Measurements from ENCODE around the gene SLC7A8. TPM values are rescaled to one million over a fixed set of nuclear protein-coding genes. Genes with fewer than 3 reads are reported as not detected.
"Not testable (repeated sequence)": the region's sequence is repeated elsewhere in the genome, so short reads cannot be mapped to it uniquely, and the experiment has no call there.

The SLC7A8 gene
- total RNA-seq: 2.2 TPM

DNA sequence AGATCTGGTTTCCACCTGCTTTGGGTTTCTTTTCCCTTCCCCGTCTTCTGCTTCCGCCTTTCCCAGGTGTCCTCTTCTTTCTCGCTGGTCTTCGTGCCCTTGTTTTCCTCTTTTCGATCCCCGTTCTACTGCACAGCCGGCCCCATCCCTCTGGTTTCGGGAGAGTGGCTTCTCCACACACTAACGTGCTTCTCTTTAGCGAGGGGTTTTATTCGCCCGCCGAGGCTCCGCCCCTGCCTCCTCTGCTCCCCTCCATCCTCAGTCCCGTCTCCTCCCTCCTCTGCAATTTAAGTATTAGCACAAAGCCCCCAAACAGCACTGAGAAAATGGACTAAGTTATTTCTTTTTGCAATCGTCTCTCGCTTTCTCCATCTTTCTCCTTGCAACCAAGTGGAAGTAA, at the start of gene SLC7A8:
TSS of gene SLC7A8 (minus strand) at position 182 of the 400 bp plus-strand sequence. CDS start 746 bp downstream, outside the sequence.
- peak in 2 of 3 donors; percentile 35 to 51 for DNase-seq (ENCODE audit: low read depth in 2 of 3, low spot score in 2 of 3)

DNA sequence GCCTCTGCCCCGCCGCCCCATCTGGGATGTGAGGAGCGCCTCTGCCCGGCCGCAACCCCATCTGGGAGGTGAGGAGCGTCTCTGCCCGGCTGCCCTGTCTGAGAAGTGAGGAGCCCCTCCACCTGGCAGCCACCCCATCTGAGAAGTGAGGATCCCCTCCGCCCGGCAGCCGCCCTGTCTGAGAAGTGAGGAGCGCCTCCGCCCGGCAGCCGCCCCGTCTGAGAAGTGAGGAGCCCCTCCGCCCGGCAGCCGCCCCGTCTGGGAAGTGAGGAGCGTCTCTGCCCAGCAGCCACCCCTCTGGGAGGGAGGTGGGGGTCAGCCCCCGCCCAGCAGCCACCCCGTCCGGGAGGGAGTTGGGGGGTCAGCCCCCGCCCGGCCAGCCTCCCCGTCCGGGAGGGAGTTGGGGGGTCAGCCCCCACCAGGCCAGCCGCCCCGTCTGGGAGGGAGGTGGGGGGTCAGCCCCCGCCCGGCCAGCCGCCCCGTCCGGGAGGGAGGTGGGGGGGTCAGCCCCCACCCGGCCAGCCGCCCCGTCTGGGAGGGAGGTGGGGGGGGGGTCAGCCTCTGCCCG, 48.9 kb upstream of the SLC7A8 start:
- not testable (repeated sequence) for DNase-seq (ENCODE audit: low read depth in 2 of 3, low spot score in 2 of 3)

DNA sequence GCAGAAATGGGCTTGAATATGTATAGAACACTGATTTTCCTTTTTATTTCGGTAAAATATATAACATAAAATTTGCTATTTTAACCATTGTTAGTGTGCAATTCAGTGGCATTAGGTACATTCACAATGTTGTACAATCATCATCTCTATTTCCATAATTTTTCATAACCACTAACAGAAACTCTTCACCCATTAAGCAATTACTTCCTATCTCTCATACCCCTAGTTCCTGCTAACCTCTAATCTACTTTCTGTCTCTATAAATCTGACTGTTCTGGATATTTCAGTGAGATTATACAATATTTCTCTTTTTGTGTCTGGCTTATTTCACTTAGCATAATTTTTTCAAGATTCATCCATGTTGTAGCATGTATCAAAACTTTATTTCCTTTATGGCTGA, 45.4 kb upstream of the SLC7A8 start:
- no peak for DNase-seq (ENCODE audit: low read depth in 2 of 3, low spot score in 2 of 3)

DNA sequence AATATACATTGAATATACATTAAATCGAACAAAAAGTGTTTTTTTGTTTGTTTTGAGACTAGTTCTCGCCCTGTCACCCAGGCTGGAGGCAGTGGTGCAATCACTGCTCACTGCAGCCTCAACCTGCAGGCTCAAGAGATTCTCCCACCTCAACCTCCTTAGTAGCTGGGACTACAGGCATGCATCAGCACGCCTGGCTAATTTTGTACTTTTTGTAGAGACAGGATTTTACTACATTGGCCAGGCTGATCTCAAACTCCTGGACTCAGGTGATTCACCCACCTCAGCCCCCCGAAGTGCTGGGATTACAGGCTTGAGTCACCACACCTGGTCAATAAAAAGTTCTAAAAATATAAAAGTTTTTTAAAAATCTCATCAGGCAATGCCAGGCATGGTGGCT, 44.1 kb upstream of the SLC7A8 start:
- DNase-seq (ENCODE audit: low read depth in 2 of 3, low spot score in 2 of 3): no peak

DNA sequence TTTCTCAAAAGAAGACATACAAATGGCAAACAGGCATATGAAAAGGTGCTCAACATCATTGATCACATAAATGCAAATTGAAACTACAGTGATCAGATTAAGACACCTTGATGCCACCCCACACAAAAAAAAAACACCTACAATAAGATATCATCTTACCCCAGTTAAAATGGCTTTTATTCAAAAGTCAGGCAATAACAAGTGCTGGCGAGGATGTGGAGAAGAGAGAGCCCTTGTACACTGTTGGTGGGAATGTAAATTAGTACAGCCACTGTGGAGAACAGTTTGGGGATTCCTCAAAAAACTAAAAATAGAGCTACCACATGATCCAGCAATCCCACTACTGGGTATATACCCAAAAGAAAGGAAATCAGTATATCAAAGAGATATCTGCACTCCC, 41.5 kb upstream of the SLC7A8 start:
- not testable (repeated sequence) for DNase-seq (ENCODE audit: low read depth in 2 of 3, low spot score in 2 of 3)

DNA sequence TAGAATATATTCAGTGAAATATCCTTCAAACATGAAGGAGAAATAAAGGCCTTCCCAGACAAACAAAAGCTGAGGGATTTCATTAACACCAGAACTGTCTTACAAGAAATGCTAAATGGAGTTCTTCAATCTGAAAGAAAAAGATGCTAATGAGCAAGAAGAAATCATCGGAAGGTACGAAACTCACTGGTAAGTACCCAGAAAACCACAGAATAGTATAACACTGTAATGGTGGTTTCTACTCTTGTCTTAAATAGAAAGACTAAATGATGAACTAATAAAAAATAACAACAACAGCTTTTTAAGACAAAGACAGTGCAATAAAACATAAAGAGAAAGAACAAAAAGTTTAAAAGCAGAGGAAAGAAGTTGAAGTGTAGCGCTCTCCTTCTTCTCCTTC, 35.6 kb upstream of the SLC7A8 start:
- DNase-seq (ENCODE audit: low read depth in 2 of 3, low spot score in 2 of 3): no peak

DNA sequence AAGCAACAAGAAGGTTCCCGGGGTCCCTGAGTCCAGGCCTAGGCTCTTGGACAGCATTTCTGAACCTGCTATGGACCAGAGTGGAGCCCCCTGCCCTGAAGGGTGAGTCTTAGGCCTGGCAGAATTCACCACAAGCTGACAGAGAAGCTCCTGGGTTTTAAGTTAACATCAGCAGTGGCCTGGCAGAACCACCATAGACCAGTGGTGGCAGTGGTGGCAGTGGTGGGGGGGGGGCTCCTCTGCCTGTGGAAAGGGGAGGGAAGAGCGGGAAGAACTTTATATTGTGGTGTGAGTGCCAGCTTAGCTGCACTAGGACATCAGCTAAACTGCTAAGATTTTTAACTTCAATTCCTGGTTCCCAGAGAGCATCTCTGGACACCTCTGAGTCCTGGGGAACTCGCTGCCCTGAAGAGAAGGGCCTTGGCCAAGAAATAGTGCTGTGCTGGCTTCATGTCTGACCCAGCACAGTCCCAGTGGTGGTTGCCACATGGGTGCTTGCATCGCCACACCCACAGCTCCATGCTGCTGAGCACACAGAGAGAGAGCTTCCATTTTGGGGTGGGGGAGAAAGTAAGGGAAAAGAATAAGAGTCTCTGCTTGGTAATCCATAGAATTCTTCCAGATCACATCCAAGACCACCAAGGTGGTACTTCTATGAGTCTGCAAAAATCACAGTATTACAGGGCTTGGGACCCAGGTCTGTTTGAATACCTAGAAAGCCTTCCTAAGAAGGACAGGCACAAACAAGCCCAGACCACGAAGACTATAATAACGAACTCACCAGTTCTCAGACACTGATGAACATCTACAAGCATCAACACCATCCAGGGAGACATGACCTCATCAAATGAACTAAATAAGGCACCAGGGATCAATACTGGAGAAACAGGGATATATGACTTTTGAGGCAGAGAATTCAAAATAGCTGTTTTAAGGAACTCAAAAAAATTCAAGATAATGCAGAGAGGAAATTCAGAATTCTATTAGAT, 33.9 kb upstream of the SLC7A8 start:
- DNase-seq (ENCODE audit: low read depth in 2 of 3, low spot score in 2 of 3): no peak

DNA sequence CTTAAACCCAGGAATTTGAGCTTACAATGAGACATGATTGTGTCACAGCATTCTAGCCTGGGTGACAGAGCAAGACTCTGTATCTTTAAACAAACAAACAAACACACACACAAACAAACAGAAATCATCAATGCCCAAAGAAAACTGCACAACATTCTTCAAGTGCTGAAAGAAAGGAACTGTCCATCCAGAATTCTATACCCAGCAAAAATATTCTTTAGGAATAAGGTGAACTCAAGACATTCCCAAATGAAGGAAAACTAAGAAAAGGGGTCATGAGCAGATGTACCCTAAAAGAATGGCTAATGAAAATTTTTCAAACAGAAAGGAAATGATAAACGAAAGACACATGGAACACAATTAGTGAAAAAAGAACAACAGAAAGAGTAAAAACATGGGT, 32.0 kb upstream of the SLC7A8 start:
- no peak for DNase-seq (ENCODE audit: low read depth in 2 of 3, low spot score in 2 of 3)

DNA sequence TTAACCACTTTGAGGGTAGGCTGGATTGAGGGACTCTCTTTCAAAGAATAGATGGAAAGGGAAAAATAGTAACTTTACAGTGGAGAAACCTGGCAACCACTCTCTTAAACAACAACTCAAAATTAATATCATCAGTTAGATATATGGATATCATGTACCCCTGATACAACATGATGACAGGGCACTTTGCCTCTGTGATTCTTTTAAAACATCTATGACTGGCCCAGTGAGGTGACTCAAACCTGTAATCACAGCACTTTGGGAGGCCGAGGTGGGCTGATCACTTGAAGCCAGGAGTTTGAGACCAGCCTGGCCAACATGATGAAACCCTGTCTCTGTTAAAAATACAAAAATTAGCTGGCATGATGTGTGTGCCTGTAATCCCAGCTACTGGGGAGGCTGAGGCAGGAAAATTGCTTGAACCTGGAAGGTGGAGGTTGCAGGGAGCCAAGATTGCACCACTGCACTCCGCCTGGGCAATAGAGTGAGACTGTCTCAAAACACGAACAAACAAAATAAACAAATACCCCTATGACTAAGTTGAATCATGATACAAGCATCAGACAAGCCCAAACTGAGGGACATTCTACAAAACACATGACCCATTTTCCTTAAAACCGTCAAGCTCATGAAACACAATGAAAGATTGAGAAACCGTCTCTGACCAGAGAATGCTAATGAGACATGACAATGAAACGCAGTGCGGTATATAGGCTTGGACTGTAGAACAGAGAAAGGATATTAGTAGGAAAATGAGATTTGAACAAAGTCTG, 26.4 kb upstream of the SLC7A8 start:
- no peak for DNase-seq (ENCODE audit: low read depth in 2 of 3, low spot score in 2 of 3)

DNA sequence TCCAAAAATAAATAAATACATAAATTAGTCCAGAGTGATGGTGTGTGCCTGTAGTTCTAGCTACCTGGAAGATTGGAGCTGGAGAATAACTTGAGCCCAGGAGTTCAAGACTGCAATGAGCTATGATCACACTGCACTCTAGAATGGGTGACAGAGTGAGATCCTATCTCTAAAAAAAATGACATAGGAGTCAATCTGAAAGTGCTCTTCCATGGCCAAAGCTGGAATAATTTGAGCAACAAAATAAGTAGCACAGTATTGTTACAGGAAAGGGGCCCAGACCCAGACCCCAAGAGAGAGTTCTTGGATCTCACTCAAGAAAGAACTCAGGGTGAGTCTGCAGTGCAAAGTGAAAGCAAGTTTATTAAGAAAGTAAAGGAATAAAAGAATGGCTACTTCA, 24.9 kb upstream of the SLC7A8 start:
- DNase-seq (ENCODE audit: low read depth in 2 of 3, low spot score in 2 of 3): no peak

DNA sequence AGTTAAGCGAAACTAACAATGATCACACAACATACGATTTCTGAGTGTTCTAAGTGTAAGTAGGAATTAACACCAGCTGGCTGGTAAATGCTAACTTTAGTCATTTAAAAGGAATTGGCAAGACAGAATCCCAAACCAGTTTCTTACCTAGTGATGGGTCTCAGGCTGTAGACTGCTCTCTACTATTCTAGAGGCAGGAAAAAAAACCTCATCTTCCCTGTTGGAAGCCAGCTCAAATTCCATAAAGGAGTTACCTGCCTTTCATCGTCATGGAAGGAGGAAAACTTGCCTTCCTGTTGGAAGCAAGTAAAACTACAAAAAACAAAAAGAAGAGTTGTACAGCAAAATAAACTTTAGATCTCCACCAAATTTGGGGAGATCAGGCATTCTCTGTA, 23.7 kb upstream of the SLC7A8 start:
- no peak for DNase-seq (ENCODE audit: low read depth in 2 of 3, low spot score in 2 of 3)

DNA sequence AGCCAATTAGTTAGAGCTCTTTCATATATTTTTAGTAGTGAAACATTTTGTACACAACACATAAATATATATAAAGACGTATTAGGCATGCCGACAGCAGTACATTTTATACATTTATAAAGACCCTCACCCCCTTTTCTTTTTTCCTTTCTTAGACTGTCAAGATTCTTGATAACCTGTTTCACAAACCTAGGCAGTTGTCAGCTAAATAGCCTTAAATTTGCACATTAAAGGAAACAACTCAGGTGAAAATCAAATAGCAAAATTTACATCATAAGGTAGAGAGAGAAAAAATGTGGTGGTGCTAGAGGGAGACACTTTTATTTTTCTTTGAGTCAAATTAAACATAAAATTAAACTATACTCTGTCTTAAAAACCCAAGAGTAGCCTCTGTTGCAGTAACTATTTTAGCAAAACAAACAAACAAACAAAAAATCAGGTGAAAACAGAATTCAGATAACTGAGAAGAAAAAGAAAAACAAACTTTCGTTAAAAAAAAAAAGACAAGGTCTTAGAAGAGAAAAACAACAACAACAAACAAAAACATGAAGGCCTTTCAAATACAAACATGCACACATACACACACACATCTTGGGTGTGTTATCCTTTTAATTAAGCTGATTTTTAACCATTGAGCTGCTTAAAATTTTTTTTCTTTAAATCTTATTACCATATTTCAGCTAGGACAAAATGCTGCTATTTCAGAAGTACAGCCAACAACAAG, 23.1 kb upstream of the SLC7A8 start:
- no peak for DNase-seq (ENCODE audit: low read depth in 2 of 3, low spot score in 2 of 3)

DNA sequence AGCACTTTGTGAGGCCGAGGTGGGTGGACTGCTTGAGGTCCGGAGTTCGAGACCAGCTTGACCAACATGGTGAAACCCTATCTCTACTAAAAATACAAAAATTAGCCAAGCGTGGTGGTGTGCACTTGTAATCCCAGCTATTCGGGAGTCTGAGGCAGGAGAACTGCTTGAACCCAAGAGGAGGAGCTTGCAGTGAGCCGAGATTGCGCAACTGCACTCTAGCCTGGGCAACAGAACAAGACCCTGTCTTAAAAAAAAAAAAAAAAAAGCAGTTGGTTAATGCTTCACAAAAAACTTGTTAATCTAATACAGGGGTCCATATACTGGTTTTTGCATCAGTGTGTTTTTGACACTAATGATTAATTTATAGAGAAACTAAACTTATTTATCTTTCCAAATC, 18.5 kb upstream of the SLC7A8 start:
- DNase-seq (ENCODE audit: low read depth in 2 of 3, low spot score in 2 of 3): no peak

DNA sequence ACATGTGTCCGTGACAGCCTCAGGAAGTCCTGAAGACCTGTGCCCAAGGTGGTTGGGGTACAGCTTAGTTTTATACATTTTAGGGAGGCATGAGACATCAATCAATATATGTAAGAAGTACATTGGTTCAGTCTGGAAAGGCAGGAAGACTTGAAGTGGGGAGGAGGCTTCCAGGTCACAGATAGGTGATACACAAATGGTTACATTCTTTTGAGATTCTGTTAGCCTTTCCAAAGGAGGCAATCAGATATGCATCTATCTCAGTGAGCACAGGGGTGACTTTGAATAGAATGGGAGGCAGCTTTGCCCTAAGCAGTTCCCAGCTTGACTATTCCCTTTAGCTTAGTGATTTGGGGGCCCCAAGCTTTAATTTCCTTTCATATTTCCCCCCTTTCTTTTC, 15.7 kb upstream of the SLC7A8 start:
- not testable (repeated sequence) for DNase-seq (ENCODE audit: low read depth in 2 of 3, low spot score in 2 of 3)

DNA sequence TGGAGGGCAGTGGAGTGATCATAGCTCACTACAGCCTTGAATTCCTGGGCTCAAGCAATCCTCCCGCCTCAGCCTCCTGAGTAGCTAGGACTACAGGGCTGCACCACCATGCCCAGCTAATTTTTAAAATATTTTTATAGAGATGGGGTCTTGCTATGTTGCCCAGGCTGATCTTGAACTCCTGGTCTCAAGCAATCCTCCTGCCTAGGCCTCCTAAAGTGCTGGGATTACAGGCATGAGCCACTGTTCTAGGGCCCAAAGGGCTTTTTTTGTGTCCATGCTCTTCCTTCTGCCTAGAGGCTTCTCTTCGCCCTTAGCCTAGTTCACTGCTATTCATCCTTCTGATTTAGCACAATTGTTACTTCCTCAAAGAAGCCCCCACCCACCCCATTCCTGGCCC, 13.0 kb upstream of the SLC7A8 start:
- not testable (repeated sequence) for DNase-seq (ENCODE audit: low read depth in 2 of 3, low spot score in 2 of 3)

DNA sequence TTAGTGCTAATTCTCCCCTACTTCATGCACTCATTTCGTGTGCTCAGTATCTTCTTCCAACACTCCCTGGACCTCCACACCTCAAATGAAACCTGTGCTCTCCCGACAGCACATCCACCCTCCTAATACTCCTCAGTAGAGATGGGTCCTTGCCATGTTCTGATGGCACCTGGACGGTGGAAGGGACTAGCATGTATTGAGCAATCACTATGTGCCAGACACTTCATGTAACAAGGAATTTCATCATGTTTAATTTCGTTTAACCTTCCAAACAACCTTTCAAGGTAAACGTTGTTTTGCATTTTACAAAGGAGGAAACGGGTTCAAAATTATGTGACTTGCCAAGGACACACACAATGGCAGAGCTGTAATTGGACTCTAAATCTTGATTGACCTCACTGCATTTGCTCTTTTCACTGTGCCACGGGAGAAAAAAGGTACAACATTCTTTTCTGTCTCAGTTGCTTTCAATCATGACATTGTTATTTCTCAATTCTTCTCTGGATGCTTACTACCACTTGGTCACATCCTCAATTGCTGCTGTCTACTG, 12.2 kb upstream of the SLC7A8 start:
- no peak for DNase-seq (ENCODE audit: low read depth in 2 of 3, low spot score in 2 of 3)

DNA sequence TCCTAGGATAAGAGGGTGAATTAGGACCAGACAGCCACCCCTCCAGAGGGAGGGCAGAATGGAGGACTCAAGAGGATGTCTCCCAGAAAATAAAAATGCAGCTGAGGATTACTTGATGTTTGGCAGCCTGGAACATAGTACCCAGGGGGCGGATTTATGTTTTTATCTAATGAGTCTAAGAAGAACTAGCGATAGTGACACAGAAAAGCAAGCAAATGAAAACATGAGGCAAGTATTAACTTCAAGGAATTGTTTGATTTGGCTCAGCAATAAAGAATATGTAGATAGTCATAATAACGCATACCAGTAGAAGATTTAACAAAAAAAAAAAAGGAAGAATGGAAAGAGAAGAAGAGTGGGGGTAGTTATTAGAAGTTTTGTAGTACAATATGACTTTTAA, 10.0 kb upstream of the SLC7A8 start:
- DNase-seq (ENCODE audit: low read depth in 2 of 3, low spot score in 2 of 3): no peak

DNA sequence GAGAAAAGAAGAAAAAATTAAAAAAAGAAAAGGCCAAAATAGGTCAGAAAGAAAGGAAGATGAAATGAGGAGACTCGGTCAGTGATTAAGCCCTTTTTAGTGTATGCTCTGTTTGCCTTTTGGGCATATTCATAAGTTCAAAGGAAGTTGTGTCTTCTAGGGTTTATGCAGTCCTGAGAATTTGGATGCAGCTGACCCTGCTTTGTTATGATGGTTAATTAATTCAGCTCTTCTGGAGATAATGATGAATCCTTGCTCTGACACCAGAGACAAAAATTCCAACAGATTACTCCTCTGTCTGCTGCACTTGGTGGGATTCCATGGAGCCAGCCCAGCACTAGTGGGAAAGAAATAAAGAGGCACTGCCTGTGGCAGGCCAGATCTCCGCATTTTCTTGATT, 4.5 kb upstream of the SLC7A8 start:
- DNase-seq (ENCODE audit: low read depth in 2 of 3, low spot score in 2 of 3): no peak

DNA sequence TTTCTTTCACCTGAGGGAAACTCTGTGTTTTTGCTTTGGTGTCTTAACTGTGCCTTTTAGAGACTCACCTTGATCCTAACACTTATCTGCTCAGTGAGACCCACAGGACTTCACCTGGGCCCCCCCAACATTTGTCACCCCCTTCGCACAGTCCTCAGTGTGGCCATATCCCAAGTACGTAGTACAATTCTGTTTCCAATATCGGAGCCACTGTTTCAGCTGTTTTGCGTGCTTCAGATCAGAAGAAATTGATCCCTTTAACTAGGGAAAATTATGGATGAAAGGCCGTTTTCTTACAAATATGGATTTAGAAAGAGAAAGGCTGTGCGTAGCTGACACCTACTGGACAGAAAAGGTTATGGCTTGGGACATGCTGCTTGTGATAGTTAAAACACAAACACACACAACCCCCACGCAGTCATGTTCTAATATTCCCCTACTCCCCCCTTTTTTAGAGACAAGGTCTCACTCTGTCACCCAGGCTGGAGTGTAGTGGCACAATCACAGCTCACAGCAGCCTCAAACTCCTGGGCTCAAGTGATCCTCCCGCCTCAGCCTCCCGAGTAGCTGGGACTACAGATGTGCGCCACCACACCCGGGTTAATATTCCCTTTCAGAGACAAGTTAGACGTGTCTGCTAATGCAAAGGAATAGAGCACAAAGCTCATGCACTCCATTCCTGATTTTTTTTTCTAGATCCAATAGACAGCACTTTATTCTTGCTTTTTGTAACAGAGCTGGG, 3.6 kb upstream of the SLC7A8 start:
- DNase-seq (ENCODE audit: low read depth in 2 of 3, low spot score in 2 of 3): peak in 2 of 3 donors; percentile 44 to 71

DNA sequence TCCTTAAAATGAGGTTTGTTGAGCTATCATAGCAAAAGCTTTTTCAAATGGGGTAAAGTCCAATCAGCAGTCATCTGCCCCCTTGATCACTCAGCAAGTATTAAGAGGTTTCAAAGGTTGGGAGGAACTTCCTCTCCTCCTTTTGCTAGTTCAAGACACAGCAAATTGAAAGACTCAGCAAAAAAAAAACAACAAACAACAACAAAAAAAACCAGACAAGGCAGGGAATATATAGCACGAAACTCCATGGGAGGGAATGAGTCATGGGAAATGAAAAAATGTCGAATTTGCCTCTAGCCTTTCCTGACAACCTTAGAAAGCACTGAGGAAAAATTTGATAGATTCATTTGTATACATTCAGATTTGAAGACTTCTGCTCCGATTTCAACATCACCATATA, 1.6 kb upstream of the SLC7A8 start:
- no peak for DNase-seq (ENCODE audit: low read depth in 2 of 3, low spot score in 2 of 3)
